Chondrocyte (in vitro differentiated cells): ENCODE results near the gene FAM180A. TPM values are rescaled to one million over a fixed set of nuclear protein-coding genes. Genes with fewer than 3 reads are reported as not detected.

Source experiments
- DNase-seq: peaks from one replicate; pipeline ENCODE4 v3.0.0; 2021; ENCODE audit warnings: mixed read lengths, low spot score
- H3K27ac Mint-ChIP-seq: one replicate; pipeline ENCODE4 v1.8.0; 2021; ENCODE audit warnings: mild to moderate bottlenecking, moderate library complexity, mixed read lengths; ENCODE audit not compliant: unreplicated experiment
- H3K27me3 Mint-ChIP-seq: 2 replicates; pipeline ENCODE4 v1.8.0; 2021; ENCODE audit warnings: low read depth, mixed read lengths
- H3K36me3 Mint-ChIP-seq: 2 replicates; pipeline ENCODE4 v1.8.0; 2021; ENCODE audit warnings: low read depth, mixed read lengths
- H3K4me1 Mint-ChIP-seq: 2 replicates; pipeline ENCODE4 v1.8.0; 2021; ENCODE audit warnings: low read depth, mild to moderate bottlenecking, mixed read lengths
- H3K4me3 Mint-ChIP-seq: one replicate; pipeline ENCODE4 v1.8.0; 2021; ENCODE audit warnings: mild to moderate bottlenecking, moderate library complexity, mixed read lengths; ENCODE audit not compliant: unreplicated experiment
- H3K9me3 Mint-ChIP-seq: 2 replicates; pipeline ENCODE4 v1.8.0; 2021; ENCODE audit warnings: low read depth, mixed read lengths
- long read RNA-seq: library from polyadenylated mRNA; stranded (forward); transcript quantifications from one replicate; pipeline ENCODE4 v2.0.0, GENCODE V29; 2021
- total RNA-seq: library from RNA; stranded (reverse); gene quantifications from 3 replicates; pipeline ENCODE4 v1.2.1, GENCODE V29; 2021
- TF ChIP-seq, protein P1 (sequence below): fragments of 200-600 bp; sonication (generic); IDR thresholded peaks from 2 replicates; pipeline ENCODE4 v1.5.0; 2021; ENCODE audit warnings: antibody characterized with exemption, mild to moderate bottlenecking, moderate library complexity

Gene FAM180A
- total RNA-seq, result 0.27 to 1.4 TPM (median 0.31 TPM) in 3 replicates
- long read RNA-seq, result 0 reads

DNA sequence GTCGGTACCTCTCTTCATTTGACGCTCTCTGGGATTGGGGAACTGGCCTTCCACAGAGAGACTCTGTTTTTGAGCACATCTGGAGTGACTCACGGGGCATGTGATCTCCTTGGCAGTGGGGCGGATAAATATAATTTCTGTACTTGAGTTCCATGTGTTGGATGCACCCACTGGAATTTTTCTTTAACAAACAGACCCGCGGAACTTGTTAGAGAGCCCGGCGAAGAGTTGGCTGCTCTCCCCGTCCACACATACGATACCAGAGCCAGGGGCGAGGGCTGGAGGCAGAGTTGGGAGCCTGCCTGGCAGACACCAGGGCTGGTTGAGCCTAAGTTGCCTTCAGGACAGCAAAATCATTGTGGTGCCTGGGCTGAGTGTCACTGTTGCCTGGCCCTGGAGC is at the start of gene FAM180A:
TSS of gene FAM180A (minus strand) at position 44 of the 400 bp plus-strand sequence. CDS start 233 bp downstream, outside the sequence.
- DNase-seq, result no peak
- Mint-ChIP-seq H3K36me3 (no peaks in the 10 kb centered on the region), H3K9me3 (no peaks in the 10 kb centered on the region), H3K4me3 (no peak within 1 kb of the TSS), H3K4me1 (peaks cover 36% of the 10 kb centered on the region), H3K27ac (peak within 1 kb of the TSS; percentile 30), H3K27me3 (no peaks in the 10 kb centered on the region)
- TF ChIP-seq, protein P1, sequence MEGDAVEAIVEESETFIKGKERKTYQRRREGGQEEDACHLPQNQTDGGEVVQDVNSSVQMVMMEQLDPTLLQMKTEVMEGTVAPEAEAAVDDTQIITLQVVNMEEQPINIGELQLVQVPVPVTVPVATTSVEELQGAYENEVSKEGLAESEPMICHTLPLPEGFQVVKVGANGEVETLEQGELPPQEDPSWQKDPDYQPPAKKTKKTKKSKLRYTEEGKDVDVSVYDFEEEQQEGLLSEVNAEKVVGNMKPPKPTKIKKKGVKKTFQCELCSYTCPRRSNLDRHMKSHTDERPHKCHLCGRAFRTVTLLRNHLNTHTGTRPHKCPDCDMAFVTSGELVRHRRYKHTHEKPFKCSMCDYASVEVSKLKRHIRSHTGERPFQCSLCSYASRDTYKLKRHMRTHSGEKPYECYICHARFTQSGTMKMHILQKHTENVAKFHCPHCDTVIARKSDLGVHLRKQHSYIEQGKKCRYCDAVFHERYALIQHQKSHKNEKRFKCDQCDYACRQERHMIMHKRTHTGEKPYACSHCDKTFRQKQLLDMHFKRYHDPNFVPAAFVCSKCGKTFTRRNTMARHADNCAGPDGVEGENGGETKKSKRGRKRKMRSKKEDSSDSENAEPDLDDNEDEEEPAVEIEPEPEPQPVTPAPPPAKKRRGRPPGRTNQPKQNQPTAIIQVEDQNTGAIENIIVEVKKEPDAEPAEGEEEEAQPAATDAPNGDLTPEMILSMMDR, result no peak

DNA sequence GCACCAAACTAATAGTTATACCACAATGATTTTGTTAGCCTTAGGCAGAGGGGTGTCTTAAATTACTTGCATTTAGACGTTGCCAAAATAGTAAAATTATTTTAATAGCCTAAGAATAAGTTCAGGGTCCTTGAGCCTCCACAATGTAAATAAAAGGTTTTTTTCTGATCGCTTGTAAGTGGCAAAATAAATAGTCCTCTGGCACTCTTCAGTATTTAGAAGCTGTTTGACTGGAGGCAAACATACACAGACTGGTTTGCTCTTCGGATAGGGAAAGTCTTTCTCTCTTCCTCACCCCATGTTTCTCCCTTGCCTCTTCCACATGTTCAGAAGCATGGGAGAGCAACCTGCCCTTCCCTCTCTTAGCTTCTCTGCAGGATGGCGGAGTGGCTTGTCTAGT is 49.5 kb upstream of the FAM180A start:
- H3K4me1 Mint-ChIP-seq, result peaks cover 30% of the 10 kb centered on the region
- peaks cover 6% of the 10 kb centered on the region for H3K27me3 Mint-ChIP-seq
- H3K9me3 Mint-ChIP-seq, result peaks cover 7% of the 10 kb centered on the region
- H3K27ac Mint-ChIP-seq, result no peak overlapping the region
- H3K4me3 Mint-ChIP-seq, result no peak overlapping the region
- no peak for DNase-seq
- TF ChIP-seq, protein P1, result no peak
- H3K36me3 Mint-ChIP-seq, result no peaks in the 10 kb centered on the region

DNA sequence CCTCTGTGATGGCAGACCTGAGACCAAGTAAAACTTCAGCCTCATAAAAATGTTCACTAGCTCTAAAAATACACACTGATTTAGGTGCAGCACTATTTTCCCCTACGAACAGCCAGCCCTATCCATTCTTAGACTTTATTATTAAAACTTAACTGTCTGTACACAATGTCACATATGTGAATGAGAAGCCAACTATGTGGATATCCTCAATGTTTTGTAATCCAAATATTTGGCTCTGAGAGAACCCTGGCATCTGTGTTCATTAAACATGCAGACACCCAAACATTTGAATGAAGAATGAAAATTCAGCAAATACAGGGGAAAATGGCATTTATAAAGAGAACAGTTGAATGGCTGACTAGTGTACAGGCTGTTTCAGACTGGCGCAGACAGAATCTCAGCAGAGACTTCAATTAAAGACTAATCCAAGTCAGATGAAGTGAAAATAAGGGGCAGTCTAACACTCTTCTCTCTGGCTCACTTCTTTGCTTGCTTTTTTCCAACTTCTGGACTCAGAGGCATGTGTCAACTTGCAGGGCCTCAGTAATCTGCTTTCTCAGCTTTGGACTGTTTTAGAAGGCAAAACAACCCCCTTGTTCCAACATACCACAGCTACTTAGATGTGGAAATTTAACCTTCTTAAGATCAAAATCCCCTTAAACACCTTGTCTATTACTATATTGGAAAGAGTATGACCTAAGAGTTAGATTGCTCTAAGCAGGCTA is 47.4 kb upstream of the FAM180A start:
- no peak overlapping the region for H3K27ac Mint-ChIP-seq
- peaks cover 34% of the 10 kb centered on the region for H3K4me1 Mint-ChIP-seq
- peaks cover 6% of the 10 kb centered on the region for H3K27me3 Mint-ChIP-seq
- no peaks in the 10 kb centered on the region for H3K36me3 Mint-ChIP-seq
- no peak for DNase-seq
- H3K9me3 Mint-ChIP-seq, result peaks cover 7% of the 10 kb centered on the region
- no peak overlapping the region for H3K4me3 Mint-ChIP-seq
- TF ChIP-seq, protein P1, result no peak

DNA sequence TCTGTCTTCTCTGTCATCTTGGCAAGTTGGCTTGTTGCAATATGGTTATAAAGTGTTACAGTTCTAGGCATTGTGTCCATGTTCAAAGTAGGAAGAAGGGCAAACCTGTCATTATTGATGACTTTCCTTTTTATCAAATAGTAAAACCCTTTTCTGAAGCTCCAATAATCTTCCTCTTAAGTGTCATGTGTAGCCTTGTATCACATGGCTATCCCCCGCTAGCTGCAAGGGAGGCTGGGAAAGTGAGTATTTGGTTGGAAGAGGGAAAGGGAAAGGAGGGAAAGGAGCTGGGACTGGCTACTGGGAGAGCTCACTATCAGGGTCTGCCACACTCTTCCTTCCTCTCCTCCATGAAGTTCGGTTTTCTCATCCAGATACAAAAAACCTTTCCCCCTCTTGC is 45.2 kb upstream of the FAM180A start:
- DNase-seq, result no peak
- Mint-ChIP-seq H3K36me3 (no peaks in the 10 kb centered on the region), H3K9me3 (peaks cover 7% of the 10 kb centered on the region), H3K4me1 (peaks cover 28% of the 10 kb centered on the region), H3K27ac (no peak overlapping the region), H3K4me3 (no peak overlapping the region), H3K27me3 (no peaks in the 10 kb centered on the region)
- TF ChIP-seq, protein P1, result no peak

DNA sequence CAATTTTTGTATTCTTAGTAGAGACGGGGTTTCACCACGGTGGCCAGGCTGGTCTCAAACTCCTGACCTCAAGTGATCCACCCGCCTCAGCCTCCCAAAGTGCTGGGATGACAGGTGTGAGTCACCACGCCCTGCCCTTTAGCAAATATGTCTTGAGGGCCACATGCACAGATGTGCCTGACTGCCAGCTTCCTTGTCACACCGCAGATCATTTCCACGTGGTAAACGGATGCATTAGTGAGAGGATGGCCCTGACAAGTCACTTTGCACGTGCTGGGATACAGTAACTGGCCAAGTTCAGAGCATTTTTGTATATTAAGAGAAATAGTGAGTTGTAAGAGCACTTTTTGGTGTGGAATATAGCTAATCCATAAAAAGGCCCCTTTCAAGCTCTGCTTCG is 44.3 kb upstream of the FAM180A start:
- Mint-ChIP-seq H3K4me3 (no peak overlapping the region), H3K27me3 (no peaks in the 10 kb centered on the region), H3K9me3 (peaks cover 7% of the 10 kb centered on the region), H3K27ac (no peak overlapping the region), H3K4me1 (peaks cover 23% of the 10 kb centered on the region), H3K36me3 (no peaks in the 10 kb centered on the region)
- DNase-seq, result no peak
- TF ChIP-seq, protein P1, result no peak
